ENCODE results near the gene POC1B.
A peak's percentile ranks its signal among the peaks of the same experiment; 100 is the strongest.

POC1B gene

GRCh38 chr12:89456565-89456964 lies 69.3 kb downstream of the POC1B start:
- Histone ChIP-seq H3K27me3 (replicated peaks in 2 of 5; ENCODE audit: control insufficient read depth in 4 of 5, insufficient read depth in 5 of 5, low read length in 4 of 5) (no peaks in the 10 kb centered on the region), H3K9me3 (ENCODE audit: control extremely low read depth in 1 of 5, control insufficient read depth in 4 of 5, insufficient read depth in 2 of 5, low read depth in 1 of 5, low read length in 4 of 5) (no peaks in the 10 kb centered on the region), H3K4me1 (ENCODE audit: control extremely low read depth in 1 of 4, control insufficient read depth in 4 of 4, insufficient read depth in 4 of 4, low read length in 3 of 4) (peaks cover 0 to 12% (median 7%) of the 10 kb centered on the region in 4 experiments), H3K4me3 (ENCODE audit: control insufficient read depth in 1 of 7, extremely low read depth in 1 of 7, insufficient read depth in 4 of 7, low read depth in 2 of 7, low read length in 6 of 7) (no peak overlapping the region), H3K36me3 (ENCODE audit: control insufficient read depth in 4 of 4, insufficient read depth in 4 of 4, low read length in 3 of 4) (peaks cover 0 to 9% (median 0%) of the 10 kb centered on the region in 4 experiments), H3K27ac (ENCODE audit: insufficient read depth in 1 of 2, low read depth in 1 of 2, low read length in 2 of 2, poor library complexity in 1 of 2, severe bottlenecking in 2 of 2) (no peak overlapping the region)
- POLR2A ChIA-PET = no interaction called here
- CTCF ChIA-PET = interaction anchor here (1.4 to 2.7 kb wide), 2 partner anchors 234 to 438 kb away, joined by 3 to 5 read pairs; no protein-coding TSS in a partner anchor
- DNase-seq = no peak
- no CpG with 5 or more reads among the region's 1 CpG for WGBS (ENCODE audit: insufficient coverage)

GRCh38 chr12:89454080-89454848 lies 71.6 kb downstream of the POC1B start:
- WGBS (ENCODE audit: insufficient coverage) = 88% methylated on average over 6 of the region's 7 CpGs
- Histone ChIP-seq H3K36me3 (ENCODE audit: control insufficient read depth in 4 of 4, insufficient read depth in 4 of 4, low read length in 3 of 4) (peaks cover 0 to 9% (median 0%) of the 10 kb centered on the region in 4 experiments), H3K9me3 (ENCODE audit: control extremely low read depth in 1 of 5, control insufficient read depth in 4 of 5, insufficient read depth in 2 of 5, low read depth in 1 of 5, low read length in 4 of 5) (no peaks in the 10 kb centered on the region), H3K27ac (ENCODE audit: insufficient read depth in 1 of 2, low read depth in 1 of 2, low read length in 2 of 2, poor library complexity in 1 of 2, severe bottlenecking in 2 of 2) (no peak overlapping the region), H3K27me3 (replicated peaks in 2 of 5; ENCODE audit: control insufficient read depth in 4 of 5, insufficient read depth in 5 of 5, low read length in 4 of 5) (no peaks in the 10 kb centered on the region), H3K4me1 (ENCODE audit: control extremely low read depth in 1 of 4, control insufficient read depth in 4 of 4, insufficient read depth in 4 of 4, low read length in 3 of 4) (peaks cover 0 to 5% (median 3%) of the 10 kb centered on the region in 4 experiments), H3K4me3 (ENCODE audit: control insufficient read depth in 1 of 7, extremely low read depth in 1 of 7, insufficient read depth in 4 of 7, low read depth in 2 of 7, low read length in 6 of 7) (no peak overlapping the region)
- POLR2A ChIA-PET = no interaction called here
- DNase-seq = no peak
- CTCF ChIA-PET = interaction anchor here (0.9 to 2.7 kb wide), 4 partner anchors 386 to 437 kb away, joined by 3 to 6 read pairs (median 4); no protein-coding TSS in a partner anchor

DNA sequence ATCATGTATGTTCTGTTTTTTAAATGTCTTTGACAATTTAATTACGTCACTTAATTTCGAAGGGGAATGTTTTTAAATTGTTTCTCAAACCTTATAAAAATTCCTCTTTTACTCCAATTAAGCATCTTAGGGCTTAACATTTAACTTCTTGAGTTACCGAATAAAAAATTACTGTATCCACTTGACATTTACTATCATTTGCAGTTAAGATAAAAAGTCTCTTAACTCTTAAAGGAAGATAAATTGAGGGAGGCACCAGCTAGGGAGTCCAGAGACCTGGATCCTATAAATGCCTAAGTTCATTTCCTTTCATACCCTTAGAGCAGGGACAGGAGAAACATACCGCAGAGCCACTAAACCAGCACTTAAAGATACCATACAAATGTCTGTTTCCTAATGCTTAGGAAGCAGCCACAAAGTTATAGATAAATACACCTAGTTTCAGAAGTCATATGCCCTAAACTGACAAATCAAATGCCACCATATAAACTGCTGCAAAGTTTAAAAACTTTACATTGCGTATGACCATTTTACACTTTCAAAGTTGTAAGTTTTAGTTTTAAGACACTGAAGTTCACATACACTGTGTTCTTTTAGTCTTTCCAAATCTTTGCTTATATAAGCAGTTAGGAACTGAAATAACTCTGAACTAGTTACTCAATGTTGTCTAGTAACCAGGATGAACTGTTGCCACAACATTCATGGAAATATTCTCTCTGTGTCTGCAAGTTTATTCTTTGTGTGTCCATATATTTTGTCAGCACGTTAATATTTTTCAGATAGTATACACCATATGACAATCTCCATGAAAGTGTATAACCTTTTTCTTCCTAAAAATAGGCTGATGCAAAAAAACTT lies 72.5 kb downstream of the POC1B start:
- Histone ChIP-seq H3K4me1 (ENCODE audit: control extremely low read depth in 1 of 4, control insufficient read depth in 4 of 4, insufficient read depth in 4 of 4, low read length in 3 of 4) (peaks cover 0 to 5% (median 3%) of the 10 kb centered on the region in 4 experiments), H3K4me3 (ENCODE audit: control insufficient read depth in 1 of 7, extremely low read depth in 1 of 7, insufficient read depth in 4 of 7, low read depth in 2 of 7, low read length in 6 of 7) (no peak overlapping the region), H3K27me3 (replicated peaks in 2 of 5; ENCODE audit: control insufficient read depth in 4 of 5, insufficient read depth in 5 of 5, low read length in 4 of 5) (no peaks in the 10 kb centered on the region), H3K27ac (ENCODE audit: insufficient read depth in 1 of 2, low read depth in 1 of 2, low read length in 2 of 2, poor library complexity in 1 of 2, severe bottlenecking in 2 of 2) (no peak overlapping the region), H3K36me3 (ENCODE audit: control insufficient read depth in 4 of 4, insufficient read depth in 4 of 4, low read length in 3 of 4) (peaks cover 0 to 6% (median 4%) of the 10 kb centered on the region in 4 experiments), H3K9me3 (ENCODE audit: control extremely low read depth in 1 of 5, control insufficient read depth in 4 of 5, insufficient read depth in 2 of 5, low read depth in 1 of 5, low read length in 4 of 5) (no peaks in the 10 kb centered on the region)
- DNase-seq = peak in 2 of 3 donors; percentile 57 to 72
- 100% methylated on average over 1 of the region's 6 CpGs for WGBS (ENCODE audit: insufficient coverage)
- ChIA-PET POLR2A (no interaction called here), CTCF (interaction anchor here (2.2 kb wide), 1 partner anchor 436 kb away, joined by 6 read pairs; no protein-coding TSS in a partner anchor)

GRCh38 chr12:89451841-89452251 lies 74.0 kb downstream of the POC1B start:
- WGBS (ENCODE audit: insufficient coverage) = 78% methylated on average over 9 of the region's 9 CpGs
- Histone ChIP-seq H3K27me3 (replicated peaks in 2 of 5; ENCODE audit: control insufficient read depth in 4 of 5, insufficient read depth in 5 of 5, low read length in 4 of 5) (no peaks in the 10 kb centered on the region), H3K36me3 (ENCODE audit: control insufficient read depth in 4 of 4, insufficient read depth in 4 of 4, low read length in 3 of 4) (peaks cover 0 to 6% (median 4%) of the 10 kb centered on the region in 4 experiments), H3K4me1 (ENCODE audit: control extremely low read depth in 1 of 4, control insufficient read depth in 4 of 4, insufficient read depth in 4 of 4, low read length in 3 of 4) (peaks cover 0 to 5% (median 3%) of the 10 kb centered on the region in 4 experiments), H3K4me3 (ENCODE audit: control insufficient read depth in 1 of 7, extremely low read depth in 1 of 7, insufficient read depth in 4 of 7, low read depth in 2 of 7, low read length in 6 of 7) (no peak overlapping the region), H3K9me3 (ENCODE audit: control extremely low read depth in 1 of 5, control insufficient read depth in 4 of 5, insufficient read depth in 2 of 5, low read depth in 1 of 5, low read length in 4 of 5) (no peaks in the 10 kb centered on the region), H3K27ac (ENCODE audit: insufficient read depth in 1 of 2, low read depth in 1 of 2, low read length in 2 of 2, poor library complexity in 1 of 2, severe bottlenecking in 2 of 2) (no peak overlapping the region)
- CTCF ChIA-PET = interaction anchor here (0.7 to 1.9 kb wide), 6 partner anchors 10 to 420 kb away, joined by 3 to 9 read pairs (median 3); partner anchors contain the start of gene DUSP6
- DNase-seq = no peak
- POLR2A ChIA-PET = no interaction called here

GRCh38 chr12:89450907-89451306 lies 74.9 kb downstream of the POC1B start:
- peaks cover 0 to 5% (median 3%) of the 10 kb centered on the region in 4 experiments for H3K4me1 ChIP-seq (ENCODE audit: control extremely low read depth in 1 of 4, control insufficient read depth in 4 of 4, insufficient read depth in 4 of 4, low read length in 3 of 4)

GRCh38 chr12:89448951-89449371 lies 76.9 kb downstream of the POC1B start:
- Histone ChIP-seq H3K4me1 (ENCODE audit: control extremely low read depth in 1 of 4, control insufficient read depth in 4 of 4, insufficient read depth in 4 of 4, low read length in 3 of 4) (peaks cover 0 to 2% (median 2%) of the 10 kb centered on the region in 4 experiments), H3K9me3 (ENCODE audit: control extremely low read depth in 1 of 5, control insufficient read depth in 4 of 5, insufficient read depth in 2 of 5, low read depth in 1 of 5, low read length in 4 of 5) (peaks cover 0 to 1% (median 0%) of the 10 kb centered on the region in 5 experiments), H3K4me3 (ENCODE audit: control insufficient read depth in 1 of 7, extremely low read depth in 1 of 7, insufficient read depth in 4 of 7, low read depth in 2 of 7, low read length in 6 of 7) (no peak overlapping the region), H3K27ac (ENCODE audit: insufficient read depth in 1 of 2, low read depth in 1 of 2, low read length in 2 of 2, poor library complexity in 1 of 2, severe bottlenecking in 2 of 2) (no peak overlapping the region), H3K36me3 (ENCODE audit: control insufficient read depth in 4 of 4, insufficient read depth in 4 of 4, low read length in 3 of 4) (peaks cover 0 to 6% (median under 1%) of the 10 kb centered on the region in 4 experiments), H3K27me3 (replicated peaks in 2 of 5; ENCODE audit: control insufficient read depth in 4 of 5, insufficient read depth in 5 of 5, low read length in 4 of 5) (no peaks in the 10 kb centered on the region)
- CTCF ChIA-PET = no interaction called here
- WGBS (ENCODE audit: insufficient coverage) = 100% methylated on average over 1 of the region's 2 CpGs
- DNase-seq = no peak
- POLR2A ChIA-PET = no interaction called here

More at GRCh38 chr12:89450907-89451306, 74.9 kb downstream of the POC1B start:
- Histone ChIP-seq H3K36me3 (ENCODE audit: control insufficient read depth in 4 of 4, insufficient read depth in 4 of 4, low read length in 3 of 4) (peaks cover 0 to 6% (median 4%) of the 10 kb centered on the region in 4 experiments), H3K9me3 (ENCODE audit: control extremely low read depth in 1 of 5, control insufficient read depth in 4 of 5, insufficient read depth in 2 of 5, low read depth in 1 of 5, low read length in 4 of 5) (peaks cover 0 to 1% (median 0%) of the 10 kb centered on the region in 5 experiments), H3K27ac (ENCODE audit: insufficient read depth in 1 of 2, low read depth in 1 of 2, low read length in 2 of 2, poor library complexity in 1 of 2, severe bottlenecking in 2 of 2) (no peak overlapping the region), H3K4me3 (ENCODE audit: control insufficient read depth in 1 of 7, extremely low read depth in 1 of 7, insufficient read depth in 4 of 7, low read depth in 2 of 7, low read length in 6 of 7) (no peak overlapping the region), H3K27me3 (replicated peaks in 2 of 5; ENCODE audit: control insufficient read depth in 4 of 5, insufficient read depth in 5 of 5, low read length in 4 of 5) (no peaks in the 10 kb centered on the region)
- ChIA-PET CTCF (interaction anchor here (1.2 to 1.9 kb wide), 3 partner anchors 10 to 419 kb away, joined by 3 to 9 read pairs (median 4); no protein-coding TSS in a partner anchor), POLR2A (no interaction called here)
- no peak for DNase-seq

All from common myeloid progenitor, CD34-positive (primary cell).